ENCODE measurements around the gene MAMLD1.

GRCh38 chrX:150352581-150352980 is 10.5 kb upstream of the MAMLD1 start:
- TF ChIP-seq POLR2A (IDR thresholded peaks at IDR 0.05; ENCODE audit: low read depth, low read length) (no peak), TAF1 (IDR thresholded peaks at IDR 0.05; ENCODE audit: low read depth, low read length) (no peak)
